ENCODE results near the gene SPOP.

- TF ChIP-seq EZH2 (IDR thresholded peaks at IDR 0.05; ENCODE audit: low read length, missing control alignments) (no peak), CTCF (conservative IDR thresholded peaks at IDR 0.05 in 1 of 2, IDR thresholded peaks at IDR 0.05 in 1 of 2; ENCODE audit: low read depth in 1 of 2, low read length in 2 of 2) (peak; percentile 18 to 20)
These were observed 61.8 kb downstream of the SPOP start for GRCh38 chr17:49616086-49616485.
